Neural cell (in vitro differentiated cells): ENCODE results near the gene FOXQ1. TPM values are rescaled to one million over a fixed set of nuclear protein-coding genes. Genes with fewer than 3 reads are reported as not detected.

Source experiments
- H2AFZ ChIP-seq: fragments of 200-600, 300-800 bp; sonication (generic), shearing (Covaris generic); 2 replicates; pipeline ENCODE4 v1.6.0; 2014; ENCODE audit warnings: low read depth, mild to moderate bottlenecking, antibody characterized with exemption, low read length, moderate library complexity
- H3F3A ChIP-seq: fragments of 200-600 bp; shearing (Covaris generic); 2 replicates; pipeline ENCODE4 v1.6.1; 2016; ENCODE audit warnings: mild to moderate bottlenecking, moderate library complexity, mixed read lengths, antibody characterized with exemption, low read length; ENCODE audit not compliant: insufficient read depth, poor library complexity, severe bottlenecking
- H3K27ac ChIP-seq: fragments of 200-600, 300-800 bp; sonication (generic), shearing (Covaris generic); 2 replicates; pipeline ENCODE4 v1.5.1; 2014; ENCODE audit warnings: mild to moderate bottlenecking, low read length, moderate library complexity
- H3K27me3 ChIP-seq: fragments of 300-800, 200-600 bp; sonication (generic), shearing (Covaris generic); 2 replicates; pipeline ENCODE4 v1.6.0; 2014; ENCODE audit warnings: mild to moderate bottlenecking, low read depth, low read length, moderate library complexity; ENCODE audit not compliant: insufficient read depth
- H3K36me3 ChIP-seq: fragments of 300-800, 200-600 bp; sonication (generic), shearing (Covaris generic); 2 replicates; pipeline ENCODE4 v1.5.1; 2014; ENCODE audit warnings: mild to moderate bottlenecking, antibody characterized with exemption, low read length, moderate library complexity; ENCODE audit not compliant: insufficient read depth
- H3K4me2 ChIP-seq: fragments of 300-800, 200-600 bp; sonication (generic), shearing (Covaris generic); 2 replicates; pipeline ENCODE4 v1.6.0; 2014; ENCODE audit warnings: mild to moderate bottlenecking, low read length
- H3K4me3 ChIP-seq: fragments of 300-800, 200-600 bp; sonication (generic), shearing (Covaris generic); 2 replicates; pipeline ENCODE4 v1.5.1; 2014; ENCODE audit warnings: mild to moderate bottlenecking, low read length, moderate library complexity
- H3K79me2 ChIP-seq: fragments of 200-600 bp; shearing (Covaris generic); replicated peaks from 2 replicates; pipeline ENCODE4 v1.6.0; 2014; ENCODE audit warnings: mild to moderate bottlenecking, low read length, moderate library complexity; ENCODE audit not compliant: insufficient read depth
- H3K9ac ChIP-seq: fragments of 300-800, 200-600 bp; sonication (generic), shearing (Covaris generic); 2 replicates; pipeline ENCODE4 v1.6.1; 2016; ENCODE audit warnings: mild to moderate bottlenecking, low read length, mixed read lengths
- H3K9me2 ChIP-seq: fragments of 200-600 bp; shearing (Covaris generic); 2 replicates; pipeline ENCODE4 v1.6.1; 2016; ENCODE audit warnings: mild to moderate bottlenecking, low read length, mixed read lengths; ENCODE audit not compliant: insufficient read depth
- H3K9me3 ChIP-seq: fragments of 200-600, 300-800 bp; sonication (generic), shearing (Covaris generic); 2 replicates; pipeline ENCODE4 v1.6.1; 2016; ENCODE audit warnings: mild to moderate bottlenecking, mixed run types, low read length, moderate library complexity, mixed read lengths
- H4K20me1 ChIP-seq: fragments of 200-600 bp; shearing (Covaris generic); 2 replicates; pipeline ENCODE4 v1.6.1; 2016; ENCODE audit warnings: mild to moderate bottlenecking, mixed run types; ENCODE audit not compliant: insufficient read depth
- EP300 ChIP-seq: fragments of 450-650 bp; conservative IDR thresholded peaks from 2 replicates; pipeline ENCODE4 v1.6.1; 2014; ENCODE audit warnings: antibody characterized with exemption, mild to moderate bottlenecking, moderate library complexity; ENCODE audit not compliant: poor library complexity, severe bottlenecking
- EZH2 ChIP-seq: fragments of 200-600, 300-800 bp; shearing (Covaris generic), sonication (generic); IDR thresholded peaks from 2 replicates; pipeline ENCODE4 v1.6.1; 2014; ENCODE audit warnings: antibody characterized with exemption, low read length, borderline replicate concordance, mild to moderate bottlenecking; ENCODE audit not compliant: insufficient read depth, poor library complexity, severe bottlenecking
- MXI1 ChIP-seq: fragments of 450-650 bp; conservative IDR thresholded peaks from 2 replicates; pipeline ENCODE4 v1.6.1; 2014; ENCODE audit warnings: antibody characterized with exemption, mild to moderate bottlenecking; ENCODE audit not compliant: poor library complexity, severe bottlenecking
- POLR2AphosphoS5 ChIP-seq: IDR thresholded peaks from 2 replicates; pipeline ENCODE4 v1.6.1; 2012
- RAD21 ChIP-seq: fragments of 450-650 bp; conservative IDR thresholded peaks from 2 replicates; pipeline ENCODE4 v1.6.1; 2014; ENCODE audit warnings: antibody characterized with exemption, mild to moderate bottlenecking, moderate library complexity
- SMC3 ChIP-seq: fragments of 450-650 bp; conservative IDR thresholded peaks from 2 replicates; pipeline ENCODE4 v1.6.1; 2014; ENCODE audit warnings: antibody characterized with exemption, mild to moderate bottlenecking, moderate library complexity; ENCODE audit not compliant: poor library complexity
- TAF1 ChIP-seq: IDR thresholded peaks from 2 replicates; pipeline ENCODE4 v1.6.1; 2012; ENCODE audit warnings: low read depth
- polyA plus RNA-seq: library from polyadenylated mRNA; depleted of rRNA; stranded (reverse); fragments of >200 nt; gene quantifications from 2 replicates; pipeline ENCODE4 v1.2.3, GENCODE V29; 2014
- TF ChIP-seq, protein P1 (sequence below): fragments of 450-650 bp; IDR thresholded peaks from 2 replicates; pipeline ENCODE4 v1.5.1; 2014; ENCODE audit warnings: antibody characterized with exemption, mild to moderate bottlenecking, moderate library complexity; ENCODE audit not compliant: poor library complexity, severe bottlenecking
- TF ChIP-seq, protein P2 (sequence below): IDR thresholded peaks from 2 replicates; pipeline ENCODE4 v1.6.1; 2012; ENCODE audit warnings: borderline replicate concordance

Gene FOXQ1
- polyA plus RNA-seq, 1 donor from 2014 or later: not detected

- Histone ChIP-seq H4K20me1 (no peaks in the 10 kb centered on the region), H3K9me3 (no peaks in the 10 kb centered on the region), H3K4me2 (no peak overlapping the region), H3K27ac (no peak overlapping the region), H3K4me3 (no peak overlapping the region), H3K36me3 (no peaks in the 10 kb centered on the region), H3K27me3 (peaks cover 5% of the 10 kb centered on the region), H3F3A (no peaks in the 10 kb centered on the region), H3K9me2 (no peaks in the 10 kb centered on the region), H3K9ac (no peak overlapping the region), H2AFZ (no peak overlapping the region), H3K79me2 (no peaks in the 10 kb centered on the region)
- TF ChIP-seq TAF1: no peak
- TF ChIP-seq RAD21: no peak
- TF ChIP-seq SMC3: no peak
- no peak for TF ChIP-seq MXI1
- no peak for TF ChIP-seq POLR2AphosphoS5
- no peak for TF ChIP-seq EZH2
- TF ChIP-seq, protein P1, sequence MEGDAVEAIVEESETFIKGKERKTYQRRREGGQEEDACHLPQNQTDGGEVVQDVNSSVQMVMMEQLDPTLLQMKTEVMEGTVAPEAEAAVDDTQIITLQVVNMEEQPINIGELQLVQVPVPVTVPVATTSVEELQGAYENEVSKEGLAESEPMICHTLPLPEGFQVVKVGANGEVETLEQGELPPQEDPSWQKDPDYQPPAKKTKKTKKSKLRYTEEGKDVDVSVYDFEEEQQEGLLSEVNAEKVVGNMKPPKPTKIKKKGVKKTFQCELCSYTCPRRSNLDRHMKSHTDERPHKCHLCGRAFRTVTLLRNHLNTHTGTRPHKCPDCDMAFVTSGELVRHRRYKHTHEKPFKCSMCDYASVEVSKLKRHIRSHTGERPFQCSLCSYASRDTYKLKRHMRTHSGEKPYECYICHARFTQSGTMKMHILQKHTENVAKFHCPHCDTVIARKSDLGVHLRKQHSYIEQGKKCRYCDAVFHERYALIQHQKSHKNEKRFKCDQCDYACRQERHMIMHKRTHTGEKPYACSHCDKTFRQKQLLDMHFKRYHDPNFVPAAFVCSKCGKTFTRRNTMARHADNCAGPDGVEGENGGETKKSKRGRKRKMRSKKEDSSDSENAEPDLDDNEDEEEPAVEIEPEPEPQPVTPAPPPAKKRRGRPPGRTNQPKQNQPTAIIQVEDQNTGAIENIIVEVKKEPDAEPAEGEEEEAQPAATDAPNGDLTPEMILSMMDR: no peak
- TF ChIP-seq EP300: no peak
- TF ChIP-seq, protein P2, sequence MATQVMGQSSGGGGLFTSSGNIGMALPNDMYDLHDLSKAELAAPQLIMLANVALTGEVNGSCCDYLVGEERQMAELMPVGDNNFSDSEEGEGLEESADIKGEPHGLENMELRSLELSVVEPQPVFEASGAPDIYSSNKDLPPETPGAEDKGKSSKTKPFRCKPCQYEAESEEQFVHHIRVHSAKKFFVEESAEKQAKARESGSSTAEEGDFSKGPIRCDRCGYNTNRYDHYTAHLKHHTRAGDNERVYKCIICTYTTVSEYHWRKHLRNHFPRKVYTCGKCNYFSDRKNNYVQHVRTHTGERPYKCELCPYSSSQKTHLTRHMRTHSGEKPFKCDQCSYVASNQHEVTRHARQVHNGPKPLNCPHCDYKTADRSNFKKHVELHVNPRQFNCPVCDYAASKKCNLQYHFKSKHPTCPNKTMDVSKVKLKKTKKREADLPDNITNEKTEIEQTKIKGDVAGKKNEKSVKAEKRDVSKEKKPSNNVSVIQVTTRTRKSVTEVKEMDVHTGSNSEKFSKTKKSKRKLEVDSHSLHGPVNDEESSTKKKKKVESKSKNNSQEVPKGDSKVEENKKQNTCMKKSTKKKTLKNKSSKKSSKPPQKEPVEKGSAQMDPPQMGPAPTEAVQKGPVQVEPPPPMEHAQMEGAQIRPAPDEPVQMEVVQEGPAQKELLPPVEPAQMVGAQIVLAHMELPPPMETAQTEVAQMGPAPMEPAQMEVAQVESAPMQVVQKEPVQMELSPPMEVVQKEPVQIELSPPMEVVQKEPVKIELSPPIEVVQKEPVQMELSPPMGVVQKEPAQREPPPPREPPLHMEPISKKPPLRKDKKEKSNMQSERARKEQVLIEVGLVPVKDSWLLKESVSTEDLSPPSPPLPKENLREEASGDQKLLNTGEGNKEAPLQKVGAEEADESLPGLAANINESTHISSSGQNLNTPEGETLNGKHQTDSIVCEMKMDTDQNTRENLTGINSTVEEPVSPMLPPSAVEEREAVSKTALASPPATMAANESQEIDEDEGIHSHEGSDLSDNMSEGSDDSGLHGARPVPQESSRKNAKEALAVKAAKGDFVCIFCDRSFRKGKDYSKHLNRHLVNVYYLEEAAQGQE: no peak
These were observed 14.2 kb upstream of the FOXQ1 start for GRCh38 chr6:1297746-1298145.

DNA sequence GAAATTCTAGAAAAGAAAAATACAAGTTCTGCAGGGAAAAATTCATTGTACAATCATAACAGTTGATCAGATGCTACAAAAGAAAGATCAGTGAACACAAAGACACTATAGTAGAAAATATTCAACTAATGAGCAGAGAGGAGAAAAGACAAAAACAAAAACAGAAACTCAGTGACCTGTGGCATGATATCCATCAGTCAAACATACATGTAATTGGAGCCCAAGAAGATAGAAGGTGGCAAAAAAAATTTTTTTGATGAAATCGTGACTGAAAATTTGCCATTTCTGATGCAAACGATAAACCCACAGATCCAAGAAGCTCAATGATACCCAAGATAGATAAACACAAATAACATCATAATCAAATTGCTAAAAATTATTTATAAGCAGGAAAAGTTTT lies 13.1 kb upstream of the FOXQ1 start:
- Histone ChIP-seq H3K9me2 (no peaks in the 10 kb centered on the region), H3K79me2 (no peaks in the 10 kb centered on the region), H3K27ac (no peak overlapping the region), H2AFZ (no peak overlapping the region), H4K20me1 (no peaks in the 10 kb centered on the region), H3K4me3 (no peak overlapping the region), H3K4me2 (no peak overlapping the region), H3F3A (no peaks in the 10 kb centered on the region), H3K9ac (no peak overlapping the region), H3K27me3 (peaks cover 5% of the 10 kb centered on the region), H3K9me3 (no peaks in the 10 kb centered on the region), H3K36me3 (no peaks in the 10 kb centered on the region)
- TF ChIP-seq SMC3: no peak
- TF ChIP-seq RAD21: no peak
- TF ChIP-seq, protein P1: no peak
- no peak for TF ChIP-seq EP300
- TF ChIP-seq, protein P2: no peak
- TF ChIP-seq EZH2: no peak
- TF ChIP-seq TAF1: no peak
- no peak for TF ChIP-seq POLR2AphosphoS5
